B cell (primary cell): ENCODE measurements around the gene VNN1.

Experiments
- EZH2 ChIP-seq: IDR thresholded peaks from 2 replicates; pipeline ENCODE4 v1.6.1; 2012; ENCODE audit warnings: borderline replicate concordance, low read depth, mild to moderate bottlenecking, moderate library complexity, low read length; ENCODE audit not compliant: insufficient read depth, poor library complexity, severe bottlenecking
- TF ChIP-seq, protein P1 (sequence below): fragments of 200-600 bp; IDR thresholded peaks from one replicate; pipeline ENCODE4 v1.8.0; 2022; ENCODE audit warnings: antibody characterized with exemption, mild to moderate bottlenecking

GRCh38 chr6:132666118-132666517, 47.7 kb downstream of the VNN1 start:
- TF ChIP-seq, protein P1, sequence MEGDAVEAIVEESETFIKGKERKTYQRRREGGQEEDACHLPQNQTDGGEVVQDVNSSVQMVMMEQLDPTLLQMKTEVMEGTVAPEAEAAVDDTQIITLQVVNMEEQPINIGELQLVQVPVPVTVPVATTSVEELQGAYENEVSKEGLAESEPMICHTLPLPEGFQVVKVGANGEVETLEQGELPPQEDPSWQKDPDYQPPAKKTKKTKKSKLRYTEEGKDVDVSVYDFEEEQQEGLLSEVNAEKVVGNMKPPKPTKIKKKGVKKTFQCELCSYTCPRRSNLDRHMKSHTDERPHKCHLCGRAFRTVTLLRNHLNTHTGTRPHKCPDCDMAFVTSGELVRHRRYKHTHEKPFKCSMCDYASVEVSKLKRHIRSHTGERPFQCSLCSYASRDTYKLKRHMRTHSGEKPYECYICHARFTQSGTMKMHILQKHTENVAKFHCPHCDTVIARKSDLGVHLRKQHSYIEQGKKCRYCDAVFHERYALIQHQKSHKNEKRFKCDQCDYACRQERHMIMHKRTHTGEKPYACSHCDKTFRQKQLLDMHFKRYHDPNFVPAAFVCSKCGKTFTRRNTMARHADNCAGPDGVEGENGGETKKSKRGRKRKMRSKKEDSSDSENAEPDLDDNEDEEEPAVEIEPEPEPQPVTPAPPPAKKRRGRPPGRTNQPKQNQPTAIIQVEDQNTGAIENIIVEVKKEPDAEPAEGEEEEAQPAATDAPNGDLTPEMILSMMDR: no peak
- TF ChIP-seq EZH2: no peak
